ENCODE results near the gene ERI3.

DNA sequence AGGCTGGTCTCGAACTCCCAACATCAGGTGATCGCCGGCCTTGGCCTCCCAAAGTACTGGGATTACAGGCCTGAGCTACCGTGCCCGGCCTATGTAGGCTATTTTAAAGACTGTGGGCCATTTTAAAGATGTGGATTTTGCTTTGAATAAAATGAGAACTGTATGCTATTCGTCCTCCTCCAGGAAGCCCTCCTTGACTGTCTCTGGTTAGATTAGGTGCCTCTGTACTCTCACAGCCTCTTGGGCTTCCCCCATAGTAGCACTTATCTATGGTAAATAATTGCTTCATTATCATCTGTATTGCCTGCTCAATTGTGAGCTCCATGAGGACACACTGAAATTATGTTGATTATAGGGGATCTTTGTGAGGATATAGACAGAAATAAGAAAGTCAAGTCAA is 20.5 kb upstream of the ERI3 start:
- TF ChIP-seq, protein P1, sequence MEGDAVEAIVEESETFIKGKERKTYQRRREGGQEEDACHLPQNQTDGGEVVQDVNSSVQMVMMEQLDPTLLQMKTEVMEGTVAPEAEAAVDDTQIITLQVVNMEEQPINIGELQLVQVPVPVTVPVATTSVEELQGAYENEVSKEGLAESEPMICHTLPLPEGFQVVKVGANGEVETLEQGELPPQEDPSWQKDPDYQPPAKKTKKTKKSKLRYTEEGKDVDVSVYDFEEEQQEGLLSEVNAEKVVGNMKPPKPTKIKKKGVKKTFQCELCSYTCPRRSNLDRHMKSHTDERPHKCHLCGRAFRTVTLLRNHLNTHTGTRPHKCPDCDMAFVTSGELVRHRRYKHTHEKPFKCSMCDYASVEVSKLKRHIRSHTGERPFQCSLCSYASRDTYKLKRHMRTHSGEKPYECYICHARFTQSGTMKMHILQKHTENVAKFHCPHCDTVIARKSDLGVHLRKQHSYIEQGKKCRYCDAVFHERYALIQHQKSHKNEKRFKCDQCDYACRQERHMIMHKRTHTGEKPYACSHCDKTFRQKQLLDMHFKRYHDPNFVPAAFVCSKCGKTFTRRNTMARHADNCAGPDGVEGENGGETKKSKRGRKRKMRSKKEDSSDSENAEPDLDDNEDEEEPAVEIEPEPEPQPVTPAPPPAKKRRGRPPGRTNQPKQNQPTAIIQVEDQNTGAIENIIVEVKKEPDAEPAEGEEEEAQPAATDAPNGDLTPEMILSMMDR (IDR thresholded peaks at IDR 0.05): no peak
- no peak for TF ChIP-seq POLR2A (IDR thresholded peaks at IDR 0.05)
- no peak for TF ChIP-seq POLR2AphosphoS5 (IDR thresholded peaks at IDR 0.05)
- no peak for TF ChIP-seq EP300 (IDR thresholded peaks at IDR 0.05)

Data from gastroesophageal sphincter (tissue), 3 donors.